Cardiac fibroblast (primary cell): Measurements from ENCODE around the gene TRIM47.

ENCODE experiments used
- DNase-seq, 2 donors: peaks; one replicate each; pipeline versions ENCODE4 v3.0.0 to v3.0.0-alpha.2; 2010; ENCODE audit warnings: low read depth in 2 of 2
- H3K4me3 ChIP-seq, 2 donors: replicated peaks in 1 of 2; 1 replicate in 1 of 2; 2 replicates in 1 of 2; pipeline ENCODE4 v1.5.1; 2011; ENCODE audit warnings: low read depth in 2 of 2, low read length in 2 of 2, mild to moderate bottlenecking in 2 of 2, moderate library complexity in 1 of 2
- TF ChIP-seq, protein P1 (sequence below): IDR thresholded peaks from one replicate; pipeline ENCODE4 v1.5.1; 2011; ENCODE audit warnings: low read depth, mild to moderate bottlenecking, low read length, inconsistent platforms

Gene TRIM47

GRCh38 chr17:75840799-75841164 is 37.6 kb downstream of the TRIM47 start:
- TF ChIP-seq, protein P1, sequence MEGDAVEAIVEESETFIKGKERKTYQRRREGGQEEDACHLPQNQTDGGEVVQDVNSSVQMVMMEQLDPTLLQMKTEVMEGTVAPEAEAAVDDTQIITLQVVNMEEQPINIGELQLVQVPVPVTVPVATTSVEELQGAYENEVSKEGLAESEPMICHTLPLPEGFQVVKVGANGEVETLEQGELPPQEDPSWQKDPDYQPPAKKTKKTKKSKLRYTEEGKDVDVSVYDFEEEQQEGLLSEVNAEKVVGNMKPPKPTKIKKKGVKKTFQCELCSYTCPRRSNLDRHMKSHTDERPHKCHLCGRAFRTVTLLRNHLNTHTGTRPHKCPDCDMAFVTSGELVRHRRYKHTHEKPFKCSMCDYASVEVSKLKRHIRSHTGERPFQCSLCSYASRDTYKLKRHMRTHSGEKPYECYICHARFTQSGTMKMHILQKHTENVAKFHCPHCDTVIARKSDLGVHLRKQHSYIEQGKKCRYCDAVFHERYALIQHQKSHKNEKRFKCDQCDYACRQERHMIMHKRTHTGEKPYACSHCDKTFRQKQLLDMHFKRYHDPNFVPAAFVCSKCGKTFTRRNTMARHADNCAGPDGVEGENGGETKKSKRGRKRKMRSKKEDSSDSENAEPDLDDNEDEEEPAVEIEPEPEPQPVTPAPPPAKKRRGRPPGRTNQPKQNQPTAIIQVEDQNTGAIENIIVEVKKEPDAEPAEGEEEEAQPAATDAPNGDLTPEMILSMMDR, result no peak
- H3K4me3 ChIP-seq, result no peak overlapping the region
- DNase-seq, result no peak

- no peak overlapping the region for H3K4me3 ChIP-seq
These were observed 38.2 kb downstream of the TRIM47 start for GRCh38 chr17:75839942-75840798.

DNA sequence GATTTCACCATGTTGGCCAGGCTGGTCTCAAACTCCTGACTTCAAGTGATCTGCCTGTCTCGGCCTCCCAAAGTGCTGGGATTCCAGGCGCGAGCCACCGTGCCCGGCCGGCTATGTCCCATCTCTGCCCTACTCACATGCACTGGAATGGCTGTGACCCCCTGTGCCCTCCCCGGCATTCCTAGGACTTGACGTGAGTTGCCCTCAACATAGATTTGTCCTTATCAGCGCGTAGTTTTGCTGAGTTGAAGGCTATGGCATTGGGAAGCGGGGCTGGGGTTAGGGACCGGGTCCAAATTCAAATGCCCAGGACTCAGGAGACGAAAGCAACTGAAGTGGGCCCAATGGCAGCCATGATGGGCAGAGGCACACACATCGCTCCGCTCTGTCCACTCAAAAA is 40.0 kb downstream of the TRIM47 start:
- DNase-seq, result no peak
- TF ChIP-seq, protein P1, result no peak
- H3K4me3 ChIP-seq, result no peak overlapping the region

More at GRCh38 chr17:75839942-75840798, 38.2 kb downstream of the TRIM47 start:
- no peak for DNase-seq
- TF ChIP-seq, protein P1, result no peak

DNA sequence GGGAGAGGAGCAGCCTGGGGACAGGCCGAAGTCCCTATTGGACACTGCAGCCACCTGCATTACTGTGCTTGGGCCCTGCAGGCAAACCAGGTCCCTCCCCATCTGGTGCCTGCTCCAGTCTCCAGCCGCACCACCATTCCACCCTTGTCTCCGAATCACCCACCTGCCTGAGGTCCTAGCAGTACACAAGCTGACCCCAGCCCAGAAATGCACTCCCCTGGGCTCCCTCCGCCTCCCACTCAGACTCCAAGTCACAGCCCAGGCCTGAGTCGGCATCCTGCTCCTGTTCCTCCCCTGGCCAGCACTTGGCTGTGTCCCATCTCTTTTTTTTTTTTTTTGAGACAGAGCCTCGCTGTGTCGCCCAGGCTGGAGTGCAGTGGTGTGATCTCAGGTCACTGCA is 40.5 kb downstream of the TRIM47 start:
- H3K4me3 ChIP-seq, result no peak overlapping the region
- peak in 1 of 2 donors; percentile 26 for DNase-seq
- TF ChIP-seq, protein P1, result no peak

DNA sequence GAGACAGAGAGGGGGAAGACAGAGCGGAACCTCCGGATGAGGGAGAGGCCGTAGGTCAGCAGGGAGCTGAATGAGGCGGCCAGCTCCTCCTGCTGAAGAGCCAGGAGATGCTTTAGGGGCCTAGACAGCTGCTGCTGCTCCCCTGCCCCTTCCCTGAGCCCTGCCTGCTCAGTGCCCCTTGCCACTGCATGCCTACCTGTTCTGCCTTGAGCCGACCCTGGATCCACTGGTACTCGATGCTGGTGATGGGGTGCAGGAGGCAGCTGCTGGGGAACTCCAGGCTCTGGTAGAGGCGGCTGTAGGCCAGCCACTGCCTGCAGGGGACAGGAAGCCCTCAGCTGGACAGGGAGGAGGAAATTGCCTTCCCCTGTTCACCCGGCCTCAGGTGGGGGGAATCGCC is 41.8 kb downstream of the TRIM47 start:
- no peak for DNase-seq
- H3K4me3 ChIP-seq, result no peak overlapping the region
- TF ChIP-seq, protein P1, result no peak

GRCh38 chr17:75835654-75835987 is 42.8 kb downstream of the TRIM47 start:
- DNase-seq, result no peak
- no peak overlapping the region for H3K4me3 ChIP-seq
- TF ChIP-seq, protein P1, result no peak
